Heart left ventricle (tissue), 16 donors: Measurements from ENCODE around the gene MGST3. TPM values are rescaled to one million over a fixed set of nuclear protein-coding genes. Genes with fewer than 3 reads are reported as not detected.

Source experiments
- ATAC-seq, 4 donors: fragments of 200-7000 bp; cut with Tn5 transposase; one replicate each; pipeline ENCODE4 v1.9.1; 2020 to 2022; ENCODE audit warnings: moderate library complexity in 4 of 4, mild to moderate bottlenecking in 3 of 4, moderate number of reproducible peaks in 1 of 4
- DNase-seq, 5 donors: peaks; one replicate each; pipeline ENCODE4 v3.0.0-alpha.2; 2020
- H3K27ac ChIP-seq, 12 donors: fragments of 200-600 bp; sonication (generic) in 4 of 12; one replicate each; pipeline versions ENCODE4 v1.5.0 to v1.8.0; 2016 to 2022; ENCODE audit warnings: mild to moderate bottlenecking in 2 of 12
- H3K27me3 ChIP-seq, 9 donors: fragments of 200-600 bp; sonication (generic) in 2 of 9; one replicate each; pipeline versions ENCODE4 v1.5.1 to v1.8.0; 2016 to 2022; ENCODE audit warnings: mild to moderate bottlenecking in 3 of 9
- H3K36me3 ChIP-seq, 9 donors: fragments of 200-600 bp; sonication (generic) in 2 of 9; one replicate each; pipeline versions ENCODE4 v1.5.0 to v1.8.0; 2018 to 2022; ENCODE audit warnings: mild to moderate bottlenecking in 2 of 9
- H3K4me1 ChIP-seq, 12 donors: fragments of 200-600 bp; sonication (generic) in 4 of 12; one replicate each; pipeline versions ENCODE4 v1.5.0 to v1.8.0; 2016 to 2022; ENCODE audit warnings: mild to moderate bottlenecking in 3 of 12
- H3K4me3 ChIP-seq, 12 donors: fragments of 200-600 bp; sonication (generic) in 4 of 12; one replicate each; pipeline versions ENCODE4 v1.5.0 to v1.8.0; 2017 to 2022; ENCODE audit warnings: mild to moderate bottlenecking in 9 of 12, moderate library complexity in 4 of 12
- H3K9me3 ChIP-seq, 12 donors: fragments of 200-600 bp; sonication (generic) in 4 of 12; one replicate each; pipeline versions ENCODE4 v1.5.0 to v1.8.0; 2016 to 2022; ENCODE audit warnings: mild to moderate bottlenecking in 1 of 12
- CTCF ChIP-seq, 12 donors: fragments of 200-600 bp; sonication (generic) in 4 of 12; IDR thresholded peaks; one replicate each; pipeline versions ENCODE4 v1.5.0 to v1.8.0; 2018 to 2022; ENCODE audit warnings: antibody characterized with exemption in 12 of 12, mild to moderate bottlenecking in 5 of 12
- POLR2A ChIP-seq, 2 donors: fragments of 450-650 bp; IDR thresholded peaks; one replicate each; pipeline ENCODE4 v1.6.1; 2017; ENCODE audit warnings: antibody characterized with exemption in 2 of 2, mild to moderate bottlenecking in 2 of 2, moderate library complexity in 2 of 2
- WGBS, 4 donors: extraction: QIAGEN DNeasy Blood & Tissue Kit in 2 of 4; methylation state at CpG; one replicate each; pipeline versions ENCODE4 v1.1.5 to v1.1.7; 2013 to 2018; 5-methylcytosine and 5-hydroxymethylcytosine counted together
- intact Hi-C, 10 donors: fragments of 100-400 bp; cut with DNase I; formaldehyde crosslinking; loops; one replicate each; pipeline versions ENCODE4 v1.11.1 to v1.14.2; 2022
- polyA plus RNA-seq, 2 donors: library from polyadenylated mRNA; stranded (reverse); fragments of 200-250 nt; gene quantifications; one replicate each; pipeline ENCODE4 v1.2.3, GENCODE V29; 2013
- total RNA-seq, 9 donors: library from RNA; depleted of rRNA in 2 of 9; stranded (reverse); fragments of >200 nt in 2 of 9; fragmentation: NEBNext Ultra II Directional in 3 of 9; extraction: Animal tissue kit (Norgen Biotek cat#: 25700) in 3 of 9; gene quantifications; one replicate each; pipeline versions ENCODE4 v1.1.0 to v1.2.4, GENCODE V29; 2016 to 2023
- donor health status: ischemic (EF 13 %, LVEDD 7.1; RV severe dilation, severe dysfunction).
- donor health status: healthy with polysubstance abuse.
- donor health status: DM: no; HTN: yes; CAD: no.
- donor health status: DM: no; HTN: no; CAD: no.
- donor health status: ischemic (EF 25% LVEDD 6.9; RV normal size, moderate dysfunction).
- donor health status: ischemic (EF 25% LVEDD 5.7; RV mildly dilated, moderate dysfunction).
- donor health status: healthy.
- donor health status: DM: yes; HTN: yes; CAD: no.
- donor health status: ischemic (EF 35%, LVEDD 5.7; RV mildly dilated, moderate dysfunction).
- donor health status: nonischemic (EF 11% LVEDD 7.7; RV severe dilation, severe dysfunction).
- donor health status: DM: yes; HTN: yes; CAD: no.
- donor health status: PGD.
- donor health status: ischemic (EF 29% LVEDD 5.4; RV normal size, mild dysfunction).
- donor health status: nonischemic (EF 23%, LVEDD 6.1; RV moderate dilation, normal function).

Gene MGST3
- total and polyA plus RNA-seq, 11 donors: 399 to 1,314 (median 747) TPM

- Histone ChIP-seq H3K36me3 (peaks cover 4 to 94% (median 83%) of the 10 kb centered on the region in 9 donors), H3K4me1 (peaks cover 0 to 9% (median 0%) of the 10 kb centered on the region in 12 donors), H3K27ac (no peak overlapping the region), H3K9me3 (no peaks in the 10 kb centered on the region), H3K4me3 (no peak overlapping the region), H3K27me3 (no peaks in the 10 kb centered on the region)
- 43 to 68% (median 57%) methylated on average over 3 of the region's 3 CpGs for WGBS, 4 donors
- intact Hi-C loops: no loop called here
- TF ChIP-seq POLR2A (IDR thresholded peaks at IDR 0.05) (no peak), CTCF (IDR thresholded peaks at IDR 0.05) (no peak)
- DNase-seq (no peak), ATAC-seq (no peak)
These were observed 28.5 kb downstream of the MGST3 start for GRCh38 chr1:165659581-165659895.

- peak in 2 of 4 donors; percentile 8 to 14 for ATAC-seq
- TF ChIP-seq POLR2A (IDR thresholded peaks at IDR 0.05) (no peak), CTCF (IDR thresholded peaks at IDR 0.05) (no peak)
- intact Hi-C loops: no loop called here
- Histone ChIP-seq H3K4me1 (peaks cover 0 to 9% (median 0%) of the 10 kb centered on the region in 12 donors), H3K27me3 (no peaks in the 10 kb centered on the region), H3K27ac (no peak overlapping the region), H3K9me3 (no peaks in the 10 kb centered on the region), H3K4me3 (no peak overlapping the region), H3K36me3 (peaks cover 2 to 94% (median 83%) of the 10 kb centered on the region in 9 donors)
- no peak for DNase-seq
- 67 to 83% (median 77%) methylated on average over 2 of the region's 2 CpGs for WGBS, 4 donors
These were observed 30.7 kb downstream of the MGST3 start for GRCh38 chr1:165661703-165662102.

- no peaks in the 10 kb centered on the region for H3K27me3 ChIP-seq
- H3K4me1 ChIP-seq: peaks cover 0 to 13% (median 0%) of the 10 kb centered on the region in 12 donors
- peaks cover 2 to 94% (median 83%) of the 10 kb centered on the region in 9 donors for H3K36me3 ChIP-seq
- no peak for DNase-seq
- TF ChIP-seq POLR2A (IDR thresholded peaks at IDR 0.05) (no peak), CTCF (IDR thresholded peaks at IDR 0.05) (no peak)
- ATAC-seq: no peak
- no peaks in the 10 kb centered on the region for H3K9me3 ChIP-seq
- WGBS, 4 donors: 78 to 86% (median 82%) methylated on average over 3 of the region's 3 CpGs
- intact Hi-C loops: no loop called here
- no peak overlapping the region for H3K4me3 ChIP-seq
- no peak overlapping the region for H3K27ac ChIP-seq
These were observed 31.2 kb downstream of the MGST3 start for GRCh38 chr1:165662186-165662585.

GRCh38 chr1:165666152-165666825, 35.3 kb downstream of the MGST3 start:
- TF ChIP-seq POLR2A (IDR thresholded peaks at IDR 0.05) (no peak), CTCF (IDR thresholded peaks at IDR 0.05) (no peak)
- Histone ChIP-seq H3K27ac (no peak overlapping the region), H3K4me1 (peaks cover 0 to 17% (median 0%) of the 10 kb centered on the region in 12 donors), H3K9me3 (no peaks in the 10 kb centered on the region), H3K4me3 (no peak overlapping the region), H3K27me3 (no peaks in the 10 kb centered on the region), H3K36me3 (peaks cover 2 to 98% (median 95%) of the 10 kb centered on the region in 9 donors)
- DNase-seq: no peak
- 66 to 89% (median 75%) methylated on average over 5 of the region's 5 CpGs for whole genome bisulfite sequencing, 4 donors
- ATAC-seq: no peak
- intact Hi-C loops: no loop called here
